Mammary epithelial cell (primary cell): ENCODE measurements around the gene RSRP1.

Source experiments
- CTCF ChIP-seq, 2 donors: IDR thresholded peaks in 1 of 2; conservative IDR thresholded peaks in 1 of 2; 2 replicates each; pipeline ENCODE4 v1.5.1; 2011 to 2012; ENCODE audit warnings: inconsistent platforms in 2 of 2, low read length in 2 of 2, mild to moderate bottlenecking in 2 of 2, control low read depth in 1 of 2, low read depth in 1 of 2; ENCODE audit not compliant: insufficient read depth in 1 of 2; ENCODE audit errors: extremely low read depth in 1 of 2
- EZH2 ChIP-seq: IDR thresholded peaks from 2 replicates; pipeline ENCODE4 v1.6.1; 2012; ENCODE audit warnings: low read length, inconsistent platforms, borderline replicate concordance

GRCh38 chr1:25201006-25201405, 46.2 kb downstream of the RSRP1 start:
- TF ChIP-seq CTCF (conservative IDR thresholded peaks at IDR 0.05 in 1 of 2, IDR thresholded peaks at IDR 0.05 in 1 of 2; ENCODE audit: extremely low read depth in 1 of 2, insufficient read depth in 1 of 2, low read depth in 1 of 2, low read length in 2 of 2) (no peak), EZH2 (no peak)
